Spleen (tissue), 11 donors: ENCODE measurements around the gene BBC3. TPM values are rescaled to one million over a fixed set of nuclear protein-coding genes. Genes with fewer than 3 reads are reported as not detected.

Experiments
- DNase-seq: peaks from one replicate; pipeline ENCODE4 v3.0.0-alpha.2; 2020
- H3K27ac ChIP-seq, 8 donors: fragments of 200-600 bp; sonication (generic) in 7 of 8; 1 replicate in 4 of 8; 2 replicates in 4 of 8; pipeline versions ENCODE4 v1.5.0 to v1.8.0; 2016 to 2021; ENCODE audit warnings: inconsistent platforms in 4 of 8, mild to moderate bottlenecking in 4 of 8, moderate library complexity in 1 of 8
- H3K27me3 ChIP-seq, 7 donors: fragments of 200-600 bp; sonication (generic) in 6 of 7; replicated peaks in 1 of 7; 1 replicate in 4 of 7; 2 replicates in 3 of 7; pipeline versions ENCODE4 v1.5.0 to v1.8.0; 2016 to 2021; ENCODE audit warnings: inconsistent platforms in 3 of 7, mild to moderate bottlenecking in 1 of 7
- H3K36me3 ChIP-seq, 6 donors: fragments of 200-600 bp; sonication (generic) in 5 of 6; 1 replicate in 4 of 6; 2 replicates in 2 of 6; pipeline versions ENCODE4 v1.5.0 to v1.8.0; 2016 to 2021; ENCODE audit warnings: inconsistent platforms in 2 of 6
- H3K4me1 ChIP-seq, 6 donors: fragments of 200-600 bp; sonication (generic) in 5 of 6; 1 replicate in 3 of 6; 2 replicates in 3 of 6; pipeline versions ENCODE4 v1.5.0 to v1.8.0; 2016 to 2021; ENCODE audit warnings: inconsistent platforms in 3 of 6
- H3K4me3 ChIP-seq, 8 donors: fragments of 200-600 bp; sonication (generic) in 7 of 8; 1 replicate in 4 of 8; 2 replicates in 4 of 8; pipeline versions ENCODE4 v1.5.0 to v1.8.0; 2016 to 2021; ENCODE audit warnings: inconsistent platforms in 4 of 8, mild to moderate bottlenecking in 4 of 8, moderate library complexity in 2 of 8
- H3K9me3 ChIP-seq, 8 donors: fragments of 200-600 bp; sonication (generic) in 7 of 8; 1 replicate in 4 of 8; 2 replicates in 4 of 8; pipeline versions ENCODE4 v1.5.0 to v1.8.0; 2016 to 2021; ENCODE audit warnings: inconsistent platforms in 4 of 8
- POLR2A ChIP-seq, 3 donors: fragments of 450-650 bp; IDR thresholded peaks; one replicate each; pipeline ENCODE4 v1.5.1; 2017; ENCODE audit warnings: antibody characterized with exemption in 3 of 3, mild to moderate bottlenecking in 1 of 3
- POLR2AphosphoS5 ChIP-seq, 3 donors: sonication (generic); formaldehyde crosslinking; IDR thresholded peaks; one replicate each; pipeline ENCODE4 v1.5.1; 2017; ENCODE audit warnings: antibody characterized with exemption in 3 of 3
- WGBS, 5 donors: extraction: QIAGEN DNeasy Blood & Tissue Kit in 3 of 5; methylation state at CpG; one replicate each; pipeline versions ENCODE4 v1.1.5 to v1.1.7; 2013 to 2018; 5-methylcytosine and 5-hydroxymethylcytosine counted together
- intact Hi-C: fragments of 100-400 bp; cut with DNase I; formaldehyde crosslinking; loops from one replicate; pipeline ENCODE4 v1.15.0; 2023; ENCODE audit warnings: low total_unique reads
- polyA plus RNA-seq, 3 donors: library from polyadenylated mRNA; stranded (reverse); fragments of 200-250 nt; gene quantifications; one replicate each; pipeline ENCODE4 v1.2.1, GENCODE V29; 2013
- total RNA-seq, 7 donors: library from RNA; depleted of rRNA in 3 of 7; stranded (reverse); fragments of >200 nt in 3 of 7; fragmentation: NEBNext Ultra II Directional in 4 of 7; extraction: Animal tissue kit (Norgen Biotek cat#: 25700) in 4 of 7; gene quantifications; one replicate each; pipeline versions ENCODE4 v1.1.0 to v1.2.1, GENCODE V29; 2016 to 2021
- TF ChIP-seq, protein P1 (sequence below), 11 experiments: fragments of 200-600 bp in 7 of 11; fragments of 450-650 bp in 4 of 11; sonication (generic) in 4 of 11; IDR thresholded peaks in 8 of 11; conservative IDR thresholded peaks in 3 of 11; 1 replicate in 7 of 11; 2 replicates in 4 of 11; pipeline versions ENCODE4 v1.4.0 to v1.8.0; 2016 to 2021; ENCODE audit warnings: antibody characterized with exemption in 11 of 11, inconsistent platforms in 4 of 11, mild to moderate bottlenecking in 1 of 11
- donor health status: healthy with polysubstance abuse.
- donor health status: DM: no; HTN: no; CAD: no; lungs with moderate emphysema.
- donor health status: DM: no; HTN: no; CAD: no.
- donor health status: Bipolar disorder and iron deficiency.
- donor health status: healthy.
- donor health status: DM: no; HTN: no; CAD: no.
- donor health status: DM: yes; HTN: yes; CAD: no.

Gene BBC3
- total and polyA plus RNA-seq, 10 donors: 6.3 to 17.0 (median 11.0) TPM

GRCh38 chr19:47240996-47241918 lies 10.3 kb upstream of the BBC3 start:
- Histone ChIP-seq H3K27me3 (peaks cover 0 to 66% (median 8%) of the 10 kb centered on the region in 7 donors), H3K9me3 (no peaks in the 10 kb centered on the region), H3K36me3 (no peaks in the 10 kb centered on the region), H3K27ac (peak overlapping the region in 2 of 8 donors; percentile 15 to 79), H3K4me3 (peak overlapping the region in 1 of 8 donors; percentile 35), H3K4me1 (peaks cover 21 to 64% (median 56%) of the 10 kb centered on the region in 6 donors)
- peak; percentile 90 for DNase-seq
- WGBS, 5 donors: 7 to 28% (median 12%) methylated on average over 6 to 27 of the region's 27 CpGs
- intact Hi-C loops: loop anchor here (5.0 kb wide), 1 partner anchor 34 kb away; no protein-coding TSS in a partner anchor
- TF ChIP-seq, protein P1, sequence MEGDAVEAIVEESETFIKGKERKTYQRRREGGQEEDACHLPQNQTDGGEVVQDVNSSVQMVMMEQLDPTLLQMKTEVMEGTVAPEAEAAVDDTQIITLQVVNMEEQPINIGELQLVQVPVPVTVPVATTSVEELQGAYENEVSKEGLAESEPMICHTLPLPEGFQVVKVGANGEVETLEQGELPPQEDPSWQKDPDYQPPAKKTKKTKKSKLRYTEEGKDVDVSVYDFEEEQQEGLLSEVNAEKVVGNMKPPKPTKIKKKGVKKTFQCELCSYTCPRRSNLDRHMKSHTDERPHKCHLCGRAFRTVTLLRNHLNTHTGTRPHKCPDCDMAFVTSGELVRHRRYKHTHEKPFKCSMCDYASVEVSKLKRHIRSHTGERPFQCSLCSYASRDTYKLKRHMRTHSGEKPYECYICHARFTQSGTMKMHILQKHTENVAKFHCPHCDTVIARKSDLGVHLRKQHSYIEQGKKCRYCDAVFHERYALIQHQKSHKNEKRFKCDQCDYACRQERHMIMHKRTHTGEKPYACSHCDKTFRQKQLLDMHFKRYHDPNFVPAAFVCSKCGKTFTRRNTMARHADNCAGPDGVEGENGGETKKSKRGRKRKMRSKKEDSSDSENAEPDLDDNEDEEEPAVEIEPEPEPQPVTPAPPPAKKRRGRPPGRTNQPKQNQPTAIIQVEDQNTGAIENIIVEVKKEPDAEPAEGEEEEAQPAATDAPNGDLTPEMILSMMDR (IDR thresholded peaks at IDR 0.05 in 8 of 11, conservative IDR thresholded peaks at IDR 0.05 in 3 of 11): peak in 1 of 11 experiments; percentile 7
- no peak for TF ChIP-seq POLR2AphosphoS5 (IDR thresholded peaks at IDR 0.05)

DNA sequence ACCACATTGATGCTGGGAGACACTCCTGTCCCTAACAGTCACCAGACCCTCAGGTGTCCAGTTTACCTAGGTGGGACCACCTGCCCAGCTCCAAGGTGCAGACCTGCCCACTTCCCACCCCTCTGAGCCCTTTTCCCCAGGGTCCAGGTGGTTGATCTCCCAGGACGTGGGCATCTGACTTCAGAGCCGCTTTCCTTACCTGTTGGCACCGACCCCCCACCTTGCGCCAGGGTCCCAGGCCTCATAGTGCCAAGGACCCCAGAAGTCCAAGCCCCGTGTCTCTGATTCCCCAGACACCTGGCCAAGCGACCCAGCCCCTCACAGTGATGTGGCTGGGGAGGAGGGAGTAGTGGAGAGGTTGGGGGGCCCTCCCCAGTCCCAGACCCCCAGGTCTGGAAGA lies 9.6 kb upstream of the BBC3 start:
- WGBS, 5 donors: 51 to 67% (median 62%) methylated on average over 6 of the region's 6 CpGs

GRCh38 chr19:47239610-47240296 lies 8.8 kb upstream of the BBC3 start:
- WGBS, 5 donors: 0 to 25% (median 5%) methylated on average over 2 to 62 of the region's 62 CpGs
- Histone ChIP-seq H3K27me3 (peaks cover 0 to 57% (median 8%) of the 10 kb centered on the region in 7 donors), H3K27ac (peak overlapping the region in 2 of 8 donors; percentile 23 to 35), H3K4me3 (peak overlapping the region in 7 of 8 donors; percentile 7 to 67 (median 36)), H3K36me3 (no peaks in the 10 kb centered on the region), H3K4me1 (peaks cover 19 to 62% (median 54%) of the 10 kb centered on the region in 6 donors), H3K9me3 (no peaks in the 10 kb centered on the region)
- intact Hi-C loops: loop anchor here (5.0 kb wide), 1 partner anchor 32 kb away; no protein-coding TSS in a partner anchor
- DNase-seq: peak; percentile 91
- TF ChIP-seq POLR2AphosphoS5 (IDR thresholded peaks at IDR 0.05): peak in 1 of 3 donors; percentile 34
- no peak for TF ChIP-seq POLR2A (IDR thresholded peaks at IDR 0.05)
- TF ChIP-seq, protein P1 (IDR thresholded peaks at IDR 0.05 in 8 of 11, conservative IDR thresholded peaks at IDR 0.05 in 3 of 11): no peak

More for the DNA sequence above, 9.6 kb upstream of the BBC3 start:
- intact Hi-C loops: loop anchor here (5.0 kb wide), 1 partner anchor 33 kb away; no protein-coding TSS in a partner anchor
- Histone ChIP-seq H3K36me3 (no peaks in the 10 kb centered on the region), H3K27ac (peak overlapping the region in 2 of 8 donors; percentile 14 to 15), H3K9me3 (no peaks in the 10 kb centered on the region), H3K4me1 (peaks cover 21 to 64% (median 56%) of the 10 kb centered on the region in 6 donors), H3K4me3 (peak overlapping the region in 2 of 8 donors; percentile 35 to 36), H3K27me3 (peaks cover 0 to 61% (median 8%) of the 10 kb centered on the region in 7 donors)
- no peak for DNase-seq
- TF ChIP-seq, protein P1 (IDR thresholded peaks at IDR 0.05 in 8 of 11, conservative IDR thresholded peaks at IDR 0.05 in 3 of 11): no peak
- TF ChIP-seq POLR2A (IDR thresholded peaks at IDR 0.05) (no peak), POLR2AphosphoS5 (IDR thresholded peaks at IDR 0.05) (no peak)
